Gastroesophageal sphincter (tissue), 3 donors: ENCODE results near the gene NDFIP2.

Experiments
- CTCF ChIP-seq, 4 experiments: fragments of 200-600 bp in 2 of 4; fragments of 450-650 bp in 2 of 4; sonication (generic) in 1 of 4; IDR thresholded peaks; one replicate each; pipeline ENCODE4 v1.5.1; 2017 to 2019; ENCODE audit warnings: antibody characterized with exemption in 4 of 4, mild to moderate bottlenecking in 2 of 4, moderate library complexity in 2 of 4
- EP300 ChIP-seq: sonication (generic); formaldehyde crosslinking; IDR thresholded peaks from one replicate; pipeline ENCODE4 v1.6.1; 2017; ENCODE audit warnings: antibody characterized with exemption, mild to moderate bottlenecking
- POLR2A ChIP-seq, 2 donors: fragments of 450-650 bp; IDR thresholded peaks; one replicate each; pipeline ENCODE4 v1.6.1; 2017; ENCODE audit warnings: antibody characterized with exemption in 2 of 2, mild to moderate bottlenecking in 2 of 2, moderate library complexity in 1 of 2
- POLR2AphosphoS5 ChIP-seq: sonication (generic); formaldehyde crosslinking; IDR thresholded peaks from one replicate; pipeline ENCODE4 v1.6.1; 2017; ENCODE audit warnings: antibody characterized with exemption

- TF ChIP-seq CTCF (IDR thresholded peaks at IDR 0.05) (no peak), EP300 (no peak), POLR2A (IDR thresholded peaks at IDR 0.05) (no peak), POLR2AphosphoS5 (no peak)
Observed at GRCh38 chr13:79466872-79467271, 14.1 kb upstream of the NDFIP2 start.
